D721Med (cell line): ENCODE results near the gene RASAL1.
A peak's percentile ranks its signal among the peaks of the same experiment; 100 is the strongest.

Source experiments
- DNase-seq: peaks from one replicate; pipeline ENCODE4 v3.0.0; 2011; ENCODE audit warnings: low spot score; ENCODE audit not compliant: insufficient read length
- FAIRE-seq: peaks from 2 replicates; lab custom pipeline; 2011; peaks lifted over from hg19 to GRCh38; lab: Jason Lieb, UNC
- CTCF ChIP-seq: IDR thresholded peaks from 2 replicates; pipeline ENCODE4 v1.5.1; 2012; ENCODE audit warnings: mild to moderate bottlenecking, control low read depth; ENCODE audit not compliant: insufficient read depth; ENCODE audit errors: missing control alignments

The RASAL1 gene

GRCh38 chr12:113133036-113133435 is 2.5 kb downstream of the RASAL1 start:
- no peak for DNase-seq
- FAIRE-seq = no peak
- TF ChIP-seq CTCF = no peak

GRCh38 chr12:113131556-113131955 is 4.0 kb downstream of the RASAL1 start:
- FAIRE-seq (no peak), DNase-seq (no peak)
- TF ChIP-seq CTCF = no peak

- DNase-seq (no peak), FAIRE-seq (no peak)
- TF ChIP-seq CTCF = peak; percentile 20
These were observed 5.0 kb downstream of the RASAL1 start for GRCh38 chr12:113130457-113131135.

- DNase-seq (no peak), FAIRE-seq (no peak)
- TF ChIP-seq CTCF = no peak
These were observed 5.7 kb downstream of the RASAL1 start for GRCh38 chr12:113129664-113130456.

GRCh38 chr12:113128802-113129663 is 6.5 kb downstream of the RASAL1 start:
- FAIRE-seq (no peak), DNase-seq (no peak)
- no peak for TF ChIP-seq CTCF

GRCh38 chr12:113127791-113128199 is 7.8 kb downstream of the RASAL1 start:
- FAIRE-seq = no peak
- no peak for DNase-seq
- TF ChIP-seq CTCF = no peak
